HEK293 (cell line): Measurements from ENCODE around the gene SEMA4B.

Experiments used
- CTCF ChIP-seq: fragments of 450-650 bp; formaldehyde crosslinking; IDR thresholded peaks from 2 replicates; pipeline ENCODE4 v1.5.1; 2016; ENCODE audit warnings: missing biosample characterization, missing genetic modification characterization
- ELK4 ChIP-seq: IDR thresholded peaks from 2 replicates; pipeline ENCODE4 v1.6.1; 2011; ENCODE audit warnings: mild to moderate bottlenecking, low read depth, low read length, borderline replicate concordance
- TSHZ1 ChIP-seq: fragments of 450-650 bp; formaldehyde crosslinking; IDR thresholded peaks from 2 replicates; pipeline ENCODE4 v1.5.1; 2016; ENCODE audit warnings: missing biosample characterization, missing genetic modification characterization, borderline replicate concordance
- ZNF114 ChIP-seq: fragments of 450-650 bp; formaldehyde crosslinking; IDR thresholded peaks from 2 replicates; pipeline ENCODE4 v1.5.0; 2017; ENCODE audit warnings: missing biosample characterization, missing genetic modification characterization

- no peak for TF ChIP-seq CTCF (tag by site-specific recombination)
- TF ChIP-seq ELK4 = no peak
- no peak for TF ChIP-seq TSHZ1
- no peak for TF ChIP-seq ZNF114 (tag by site-specific recombination)
Measured at GRCh38 chr15:90239371-90239770, 38.2 kb downstream of the SEMA4B start.
